Activated CD4-positive, CD25-positive, alpha-beta regulatory T cell treated with anti-CD3 and anti-CD28 coated beads, Interleukin-2, amount 50 U/mL, for 24 hours (primary cell): ENCODE data around the gene MXI1.

ENCODE experiments used
- ATAC-seq, 2 donors: fragments of 150-1000 bp; cut with Tn5 transposase; one replicate each; pipeline ENCODE4 v1.10.0; 2021; ENCODE audit warnings: mild to moderate bottlenecking in 1 of 2, moderate library complexity in 1 of 2

The MXI1 gene

GRCh38 chr10:110207011-110207804 lies at the start of gene MXI1:
TSS of gene MXI1 (plus strand) at chr10:110207605. CDS start at chr10:110207809, 204 bp downstream.
- ATAC-seq = peak in 1 of 2 donors; percentile 25

- ATAC-seq = no peak
Measured at GRCh38 chr10:110158051-110159005, 49.1 kb upstream of the MXI1 start.

GRCh38 chr10:110160081-110160480 lies 47.3 kb upstream of the MXI1 start:
- ATAC-seq = no peak

GRCh38 chr10:110160522-110160921 lies 46.9 kb upstream of the MXI1 start:
- no peak for ATAC-seq

- ATAC-seq = no peak
Measured at GRCh38 chr10:110162741-110163145, 44.7 kb upstream of the MXI1 start.

- no peak for ATAC-seq
Measured at GRCh38 chr10:110163192-110163773, 44.1 kb upstream of the MXI1 start.

GRCh38 chr10:110163841-110164240 lies 43.6 kb upstream of the MXI1 start:
- ATAC-seq = no peak

- ATAC-seq = peak; percentile 62 to 77
Measured at GRCh38 chr10:110165239-110165638, 42.2 kb upstream of the MXI1 start.

- no peak for ATAC-seq
Measured at GRCh38 chr10:110167149-110167548, 40.3 kb upstream of the MXI1 start.

GRCh38 chr10:110168601-110169481 lies 38.6 kb upstream of the MXI1 start:
- ATAC-seq = peak in 1 of 2 donors; percentile 39

GRCh38 chr10:110169586-110169985 lies 37.8 kb upstream of the MXI1 start:
- ATAC-seq = no peak

GRCh38 chr10:110170142-110170971 lies 37.0 kb upstream of the MXI1 start:
- ATAC-seq = no peak

- ATAC-seq = no peak
Measured at GRCh38 chr10:110171032-110171431, 36.4 kb upstream of the MXI1 start.

GRCh38 chr10:110172155-110172554 lies 35.2 kb upstream of the MXI1 start:
- ATAC-seq = no peak

- no peak for ATAC-seq
Measured at GRCh38 chr10:110174201-110174600, 33.2 kb upstream of the MXI1 start.

- ATAC-seq = no peak
Measured at GRCh38 chr10:110174816-110175215, 32.6 kb upstream of the MXI1 start.

GRCh38 chr10:110175406-110175805 lies 32.0 kb upstream of the MXI1 start:
- no peak for ATAC-seq

- ATAC-seq = no peak
Measured at GRCh38 chr10:110176141-110177030, 31.0 kb upstream of the MXI1 start.

GRCh38 chr10:110179220-110179619 lies 28.2 kb upstream of the MXI1 start:
- no peak for ATAC-seq

GRCh38 chr10:110181451-110181850 lies 26.0 kb upstream of the MXI1 start:
- no peak for ATAC-seq
